GM12801 (cell line): Measurements from ENCODE around the gene NDST1.

Source experiments
- TF ChIP-seq, protein P1 (sequence below): IDR thresholded peaks from one replicate; pipeline ENCODE4 v1.5.1; 2011; ENCODE audit warnings: control low read depth; ENCODE audit not compliant: insufficient read length; ENCODE audit errors: extremely low read depth

Gene NDST1

DNA sequence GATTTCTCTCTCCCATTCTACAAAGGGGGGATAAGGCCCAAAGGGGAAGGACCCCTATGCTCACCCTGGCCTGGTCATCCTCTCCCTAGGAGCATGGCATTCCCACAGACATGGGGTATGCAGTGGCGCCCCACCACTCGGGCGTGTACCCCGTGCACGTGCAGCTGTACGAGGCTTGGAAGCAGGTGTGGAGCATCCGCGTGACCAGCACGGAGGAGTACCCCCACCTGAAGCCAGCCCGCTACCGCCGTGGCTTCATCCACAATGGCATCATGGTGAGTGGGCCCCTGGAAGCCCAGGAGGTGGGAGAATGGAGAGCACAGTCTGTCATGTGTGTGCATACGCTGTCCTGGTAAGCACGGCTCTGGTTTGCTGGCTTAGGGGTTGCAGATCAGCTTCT lies 27.7 kb downstream of the NDST1 start:
- TF ChIP-seq, protein P1, sequence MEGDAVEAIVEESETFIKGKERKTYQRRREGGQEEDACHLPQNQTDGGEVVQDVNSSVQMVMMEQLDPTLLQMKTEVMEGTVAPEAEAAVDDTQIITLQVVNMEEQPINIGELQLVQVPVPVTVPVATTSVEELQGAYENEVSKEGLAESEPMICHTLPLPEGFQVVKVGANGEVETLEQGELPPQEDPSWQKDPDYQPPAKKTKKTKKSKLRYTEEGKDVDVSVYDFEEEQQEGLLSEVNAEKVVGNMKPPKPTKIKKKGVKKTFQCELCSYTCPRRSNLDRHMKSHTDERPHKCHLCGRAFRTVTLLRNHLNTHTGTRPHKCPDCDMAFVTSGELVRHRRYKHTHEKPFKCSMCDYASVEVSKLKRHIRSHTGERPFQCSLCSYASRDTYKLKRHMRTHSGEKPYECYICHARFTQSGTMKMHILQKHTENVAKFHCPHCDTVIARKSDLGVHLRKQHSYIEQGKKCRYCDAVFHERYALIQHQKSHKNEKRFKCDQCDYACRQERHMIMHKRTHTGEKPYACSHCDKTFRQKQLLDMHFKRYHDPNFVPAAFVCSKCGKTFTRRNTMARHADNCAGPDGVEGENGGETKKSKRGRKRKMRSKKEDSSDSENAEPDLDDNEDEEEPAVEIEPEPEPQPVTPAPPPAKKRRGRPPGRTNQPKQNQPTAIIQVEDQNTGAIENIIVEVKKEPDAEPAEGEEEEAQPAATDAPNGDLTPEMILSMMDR, result no peak

DNA sequence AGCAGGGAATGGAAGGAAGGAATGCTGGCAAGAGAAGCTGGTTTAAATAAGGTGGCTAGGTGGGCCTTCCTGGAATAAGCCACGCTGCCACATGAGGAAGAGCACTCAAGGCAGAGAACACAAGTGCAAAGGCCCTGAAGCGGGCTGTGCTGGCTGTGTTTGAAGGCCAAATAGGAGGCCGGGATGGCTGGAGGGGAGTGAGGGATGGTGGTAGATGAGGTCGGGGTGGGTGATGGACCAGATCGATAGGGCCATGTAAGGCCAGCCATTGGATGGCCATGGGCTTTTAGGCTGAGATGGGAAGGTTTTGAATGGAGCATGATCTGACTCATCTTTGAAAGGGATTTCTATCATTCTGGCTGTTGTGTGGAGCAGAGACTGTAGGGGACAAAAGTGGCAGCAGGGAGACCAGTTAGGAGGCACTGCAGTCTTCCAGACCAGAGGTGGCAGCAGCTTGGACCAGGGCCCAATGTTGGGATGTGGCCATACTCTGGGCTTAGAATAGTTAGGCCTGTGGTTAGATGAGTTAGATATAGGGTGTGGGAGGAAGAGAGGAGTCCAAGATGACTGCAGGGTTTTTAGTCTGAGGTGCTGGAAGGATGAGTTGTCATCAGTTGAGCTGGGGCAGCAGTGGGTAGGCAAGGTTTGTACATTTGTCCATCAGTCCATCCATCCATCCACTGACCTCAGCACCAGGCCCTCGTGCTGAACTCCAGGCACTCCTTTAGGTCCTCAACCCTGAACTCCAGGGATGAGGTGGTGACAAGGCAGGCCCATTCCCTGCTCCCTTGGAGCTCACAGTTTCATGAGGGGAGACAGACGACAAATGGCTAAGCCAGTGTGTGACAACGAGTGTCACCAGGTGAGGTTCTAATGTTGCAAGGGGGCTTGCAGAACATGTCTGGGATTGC lies 30.3 kb downstream of the NDST1 start:
- TF ChIP-seq, protein P1, result no peak

DNA sequence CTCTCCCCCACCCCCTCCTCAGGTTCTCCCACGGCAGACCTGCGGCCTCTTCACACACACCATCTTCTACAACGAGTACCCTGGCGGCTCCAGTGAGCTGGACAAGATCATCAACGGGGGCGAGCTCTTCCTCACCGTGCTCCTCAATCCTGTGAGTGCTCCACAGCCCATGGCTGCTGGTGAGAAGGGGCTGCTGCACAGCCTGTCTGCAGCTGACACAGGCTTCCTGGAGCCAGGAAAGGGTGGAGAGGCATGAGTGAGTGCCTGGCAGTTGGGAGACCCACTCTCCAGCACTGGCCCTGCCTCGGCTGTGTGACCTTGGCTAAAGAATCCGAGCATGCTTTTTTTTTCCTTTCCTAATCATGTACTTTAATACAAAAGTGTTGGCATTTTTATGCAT lies 31.3 kb downstream of the NDST1 start:
- TF ChIP-seq, protein P1, result no peak

DNA sequence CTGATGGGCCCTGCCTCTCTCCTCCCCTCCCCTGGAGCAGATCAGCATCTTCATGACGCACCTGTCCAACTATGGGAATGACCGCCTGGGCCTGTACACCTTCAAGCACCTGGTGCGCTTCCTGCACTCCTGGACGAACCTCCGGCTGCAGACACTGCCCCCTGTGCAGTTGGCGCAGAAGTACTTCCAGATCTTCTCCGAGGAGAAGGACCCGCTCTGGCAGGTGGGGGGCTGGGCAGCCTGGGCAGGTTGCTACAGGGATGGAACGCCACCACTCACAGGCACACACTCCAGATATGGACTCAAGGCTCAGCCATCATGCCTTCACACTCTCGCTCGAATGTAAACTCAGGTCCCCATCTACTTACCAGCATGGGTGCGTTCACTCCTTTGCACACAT lies 32.1 kb downstream of the NDST1 start:
- TF ChIP-seq, protein P1, result no peak

DNA sequence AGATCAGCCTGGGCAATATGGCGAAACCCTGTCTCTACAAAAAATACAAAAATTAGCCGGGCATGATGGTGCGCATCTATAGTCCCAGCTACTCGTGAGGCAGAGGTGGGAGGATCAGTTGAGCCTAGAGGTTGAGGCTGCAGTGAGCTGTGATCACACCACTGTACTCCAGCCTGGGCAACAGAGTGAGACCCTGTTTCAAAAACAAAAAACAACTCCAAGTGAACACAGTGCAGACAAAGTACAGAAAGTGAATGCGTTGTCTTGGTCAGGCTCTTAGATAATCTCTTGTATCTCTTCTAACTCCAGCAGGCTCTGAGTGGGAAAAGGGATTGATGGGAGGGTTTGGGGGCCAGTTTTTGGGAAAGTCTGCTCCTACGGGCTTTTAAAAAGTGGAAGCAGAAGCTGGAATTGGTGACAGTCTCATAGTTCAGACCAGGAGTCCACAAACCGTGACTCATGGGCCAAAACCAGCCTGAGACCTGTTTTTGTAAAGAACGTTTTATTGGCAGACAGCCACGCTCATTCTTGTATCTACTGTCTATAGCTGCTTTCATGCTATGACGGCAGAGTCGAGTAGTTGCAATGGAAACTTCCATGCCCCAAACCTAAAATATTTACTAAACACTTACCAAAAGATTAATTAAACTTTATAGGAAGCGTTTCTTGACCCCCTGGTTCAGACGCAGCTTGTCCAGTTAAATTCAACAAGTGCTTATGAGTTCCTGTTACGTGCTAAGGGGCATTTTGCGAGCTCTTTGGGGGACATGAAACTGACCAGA lies 32.9 kb downstream of the NDST1 start:
- TF ChIP-seq, protein P1, result no peak

DNA sequence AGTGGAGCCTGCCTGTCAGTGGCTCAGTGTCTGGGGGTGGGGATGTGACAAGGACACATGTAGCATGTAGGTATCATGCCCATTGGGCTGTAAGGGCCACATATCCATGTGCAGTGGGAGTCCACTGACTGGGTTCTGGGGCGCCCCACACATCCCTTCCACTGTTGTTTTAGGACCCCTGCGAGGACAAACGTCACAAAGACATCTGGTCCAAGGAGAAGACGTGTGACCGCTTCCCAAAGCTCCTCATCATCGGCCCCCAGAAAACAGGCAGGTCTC lies 33.4 kb downstream of the NDST1 start:
- TF ChIP-seq, protein P1, result no peak

DNA sequence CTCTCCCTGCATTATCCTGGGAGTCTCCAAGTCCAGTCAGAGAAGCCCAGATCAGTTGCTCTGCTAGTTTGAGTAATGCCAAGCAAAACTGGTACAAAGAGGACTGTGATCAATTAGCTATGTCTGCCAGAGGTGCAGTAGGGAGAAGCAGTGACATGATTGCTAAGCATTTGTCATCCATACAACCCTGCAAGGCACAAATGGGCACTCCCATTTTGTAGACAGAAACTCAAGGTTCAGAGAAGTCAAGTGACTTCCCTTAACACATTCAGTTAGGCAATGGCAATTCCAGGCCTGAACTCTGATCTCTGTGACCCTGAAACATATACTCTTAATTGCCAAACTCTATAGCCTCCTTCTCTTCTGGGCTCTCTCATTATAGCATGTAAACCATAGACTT lies 34.0 kb downstream of the NDST1 start:
- TF ChIP-seq, protein P1, result no peak
